Effector CD4-positive, alpha-beta T cell (primary cell): ENCODE data around the gene UBC.
"Not testable (repeated sequence)": the region's sequence is repeated elsewhere in the genome, so short reads cannot be mapped to it uniquely, and the experiment has no call there.

Experiments used
- DNase-seq: peaks from one replicate; pipeline ENCODE4 v3.0.0-alpha.2; 2020

Gene UBC

GRCh38 chr12:124883263-124884130 lies 31.0 kb downstream of the UBC start:
- no peak for DNase-seq

- no peak for DNase-seq
These were observed 33.3 kb downstream of the UBC start for GRCh38 chr12:124881123-124881522.

DNA sequence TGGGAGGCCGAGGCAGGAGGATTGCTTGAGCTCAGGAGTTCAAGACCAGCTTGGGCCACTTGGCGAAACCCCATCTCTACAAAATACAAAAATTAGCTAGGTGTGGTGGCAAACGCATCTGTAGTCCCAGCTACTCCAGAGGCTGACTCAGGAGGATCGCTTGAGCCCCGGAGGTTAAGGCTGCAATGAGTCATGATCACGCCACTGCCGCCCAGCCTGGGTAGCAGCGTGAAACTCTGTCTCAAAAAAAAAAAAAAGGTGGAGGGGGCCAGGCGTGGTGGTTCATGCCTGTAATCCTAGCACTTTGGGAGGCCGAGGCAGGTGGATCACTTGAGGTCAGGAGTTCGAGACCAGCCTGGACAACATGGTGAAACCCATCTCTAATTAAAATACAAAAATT lies 34.1 kb downstream of the UBC start:
- not testable (repeated sequence) for DNase-seq

DNA sequence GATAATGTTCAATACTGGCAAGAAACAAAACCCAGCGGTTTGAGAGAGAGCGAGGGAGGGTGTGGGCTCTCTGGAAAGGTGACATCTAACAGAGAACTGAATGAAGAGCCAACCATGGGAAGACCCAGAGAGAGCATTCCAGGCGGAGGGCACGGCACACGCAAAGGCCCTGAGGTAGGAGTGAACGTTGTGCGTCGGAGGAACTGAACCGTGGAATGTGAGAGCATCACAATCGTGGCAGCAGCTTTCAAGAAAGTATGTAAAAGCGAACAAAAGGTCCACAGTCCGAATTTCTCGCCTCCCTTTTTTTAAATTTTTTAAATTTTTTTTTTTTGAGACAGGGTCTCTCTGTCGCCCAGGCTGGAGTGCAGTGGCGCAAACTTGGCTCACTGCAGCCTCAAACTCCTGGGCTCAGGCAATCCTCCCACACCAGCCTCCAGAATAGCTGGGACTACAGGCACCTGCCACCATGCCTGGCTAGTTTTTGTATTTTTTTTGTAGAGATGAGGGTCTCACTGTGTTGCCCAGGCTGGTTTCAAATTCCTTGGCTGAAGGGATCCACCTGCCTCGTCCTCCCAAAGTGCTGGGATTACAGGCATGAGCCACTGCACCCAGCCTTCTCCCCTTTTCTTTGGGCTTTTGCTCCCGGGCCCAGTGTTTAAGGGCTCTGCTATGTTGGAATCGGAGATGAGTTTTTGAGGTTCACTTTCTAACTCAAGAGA lies 35.5 kb downstream of the UBC start:
- DNase-seq: no peak

- DNase-seq: no peak
These were observed 37.0 kb downstream of the UBC start for GRCh38 chr12:124877423-124877822.

- no peak for DNase-seq
These were observed 38.3 kb downstream of the UBC start for GRCh38 chr12:124876171-124876570.

- no peak for DNase-seq
These were observed 38.7 kb downstream of the UBC start for GRCh38 chr12:124875803-124876132.

GRCh38 chr12:124874988-124875802 lies 39.3 kb downstream of the UBC start:
- no peak for DNase-seq

DNA sequence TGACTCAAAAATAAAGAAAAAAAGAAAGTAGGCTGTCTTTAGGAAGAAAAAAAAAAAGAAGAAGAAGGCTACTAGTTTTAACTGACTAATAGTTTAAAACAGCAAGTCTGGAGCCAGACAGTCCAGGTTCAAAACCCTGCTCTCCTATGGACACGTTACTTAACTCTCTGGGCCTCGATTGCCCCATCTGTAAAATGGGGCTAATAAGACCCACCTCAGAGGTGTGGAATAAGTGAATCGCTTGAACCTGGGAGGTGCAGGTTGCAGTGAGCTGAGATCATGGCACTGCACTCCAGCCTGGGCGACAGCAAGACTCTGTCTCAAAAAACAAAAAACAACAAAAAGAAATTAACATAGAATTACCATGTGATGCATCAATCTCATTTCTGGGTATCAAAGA lies 40.3 kb downstream of the UBC start:
- no peak for DNase-seq

DNA sequence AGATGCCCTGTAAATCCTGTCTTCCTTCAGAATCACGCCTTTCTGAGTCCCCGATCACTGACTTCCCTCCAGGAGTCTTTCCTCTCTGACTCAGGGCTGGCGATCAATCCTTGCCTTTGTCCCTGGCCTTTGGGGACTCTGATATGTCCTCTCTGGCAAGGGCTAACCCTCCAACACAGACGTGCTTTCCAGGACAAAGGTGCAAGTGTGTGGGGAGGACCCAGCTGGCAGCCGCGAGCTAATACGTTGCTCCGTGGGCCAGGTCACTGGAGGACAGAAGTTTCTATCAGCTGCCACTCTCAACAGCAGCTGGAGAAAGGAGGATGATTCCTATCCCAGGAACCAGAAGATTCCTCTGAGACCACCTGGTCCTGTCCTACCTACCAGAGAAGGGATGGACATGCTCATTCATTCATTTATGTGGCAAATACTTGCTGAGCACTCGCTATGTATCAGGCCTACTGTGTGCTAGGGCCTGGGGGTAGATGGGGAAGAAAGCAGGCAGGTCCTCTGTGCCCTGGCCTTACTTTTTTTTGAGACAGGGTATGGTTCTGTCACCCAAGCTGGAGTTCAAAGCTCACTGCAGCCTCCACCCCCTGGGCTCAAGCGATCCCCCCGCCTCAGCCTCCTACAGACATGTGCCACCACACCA lies 42.3 kb downstream of the UBC start:
- DNase-seq: no peak

GRCh38 chr12:124871297-124871696 lies 43.2 kb downstream of the UBC start:
- DNase-seq: no peak

DNA sequence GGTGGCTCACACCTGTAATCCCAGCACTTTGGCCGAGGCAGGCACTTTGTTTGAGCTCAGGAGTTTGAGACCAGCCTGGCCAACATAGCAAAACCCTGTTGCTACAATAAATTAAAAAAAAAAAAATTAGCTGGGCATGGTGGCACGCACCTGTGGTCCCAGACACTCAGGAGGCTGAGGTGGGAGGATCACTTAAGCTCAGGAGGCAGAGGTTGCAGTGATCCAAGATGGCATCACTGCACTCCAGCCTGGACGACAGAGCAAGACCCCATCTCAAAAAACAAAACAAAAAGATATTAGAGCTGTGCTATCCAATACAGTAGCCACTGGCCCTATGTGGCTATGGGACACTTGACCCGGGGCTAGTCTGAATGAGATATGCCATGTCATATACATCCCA lies 43.9 kb downstream of the UBC start:
- DNase-seq: no peak

DNA sequence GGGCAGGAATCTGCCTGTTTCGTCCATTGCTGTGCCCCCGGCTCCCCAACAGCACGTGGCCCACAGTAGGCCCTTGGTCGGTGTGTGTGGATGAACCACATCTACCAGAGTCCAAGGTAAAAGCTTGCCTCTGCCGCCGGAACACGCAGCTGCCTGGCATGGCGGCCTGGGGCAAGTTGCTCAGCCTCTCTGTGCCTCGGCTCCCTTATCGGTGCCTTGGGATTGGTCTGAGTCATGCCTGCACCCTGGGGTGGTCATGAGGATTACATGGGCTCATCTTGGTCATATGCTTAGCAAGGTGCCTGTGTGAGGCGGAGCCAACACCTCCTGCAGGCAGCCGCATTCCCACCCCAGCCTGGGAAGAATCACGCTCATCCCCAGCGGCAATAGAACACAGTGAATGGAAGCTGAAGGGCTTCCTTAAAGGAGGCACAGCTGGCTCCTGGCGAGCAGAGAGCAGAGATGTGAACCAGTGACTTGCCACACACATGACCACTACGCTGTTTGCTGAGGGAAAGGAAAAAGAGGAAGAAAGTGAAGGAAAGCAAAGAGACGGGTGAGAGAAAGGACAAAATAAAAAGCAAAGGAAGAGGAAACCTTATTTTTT lies 45.3 kb downstream of the UBC start:
- no peak for DNase-seq

GRCh38 chr12:124868252-124869058 lies 46.0 kb downstream of the UBC start:
- no peak for DNase-seq

- DNase-seq: no peak
These were observed 47.0 kb downstream of the UBC start for GRCh38 chr12:124867401-124867930.

GRCh38 chr12:124866883-124867400 lies 47.5 kb downstream of the UBC start:
- no peak for DNase-seq

- DNase-seq: no peak
These were observed 48.1 kb downstream of the UBC start for GRCh38 chr12:124866195-124866882.

- DNase-seq: no peak
These were observed 48.7 kb downstream of the UBC start for GRCh38 chr12:124865728-124866127.

DNA sequence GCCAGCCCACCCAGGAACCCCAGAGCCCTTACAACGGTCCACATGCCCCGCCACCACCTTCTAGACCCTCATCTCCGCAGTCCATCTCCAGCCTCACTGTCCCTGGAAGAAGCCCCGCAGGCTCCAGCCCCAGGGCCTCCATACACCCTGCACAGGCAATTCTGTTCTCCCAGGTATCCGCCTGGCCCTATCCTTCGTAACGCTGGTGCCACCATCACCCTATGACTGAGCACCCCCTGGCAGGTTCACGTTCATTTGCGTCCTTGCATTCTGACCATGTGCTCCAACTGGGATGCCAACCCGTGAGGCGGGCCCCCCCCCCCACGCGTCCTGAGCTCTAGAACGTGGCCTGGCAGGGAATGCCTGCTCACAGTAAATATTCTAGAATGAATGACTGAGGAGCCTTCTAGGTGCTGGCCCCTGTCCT lies 50.1 kb downstream of the UBC start:
- DNase-seq: no peak
